RCC 7860 (cell line): ENCODE data around the gene TMEM238L.

ENCODE experiments used
- DNase-seq: peaks from one replicate; pipeline ENCODE4 v3.0.0-alpha.2; 2015; ENCODE audit warnings: low spot score
- FAIRE-seq: peaks from 2 replicates; lab custom pipeline; 2012; peaks lifted over from hg19 to GRCh38; lab: Jason Lieb, UNC

Gene TMEM238L

GRCh38 chr17:10750210-10750609 is 53.7 kb downstream of the TMEM238L start:
- FAIRE-seq (no peak), DNase-seq (no peak)

- no peak for FAIRE-seq
- DNase-seq: no peak
These were observed 55.2 kb downstream of the TMEM238L start for GRCh38 chr17:10748531-10749181.

DNA sequence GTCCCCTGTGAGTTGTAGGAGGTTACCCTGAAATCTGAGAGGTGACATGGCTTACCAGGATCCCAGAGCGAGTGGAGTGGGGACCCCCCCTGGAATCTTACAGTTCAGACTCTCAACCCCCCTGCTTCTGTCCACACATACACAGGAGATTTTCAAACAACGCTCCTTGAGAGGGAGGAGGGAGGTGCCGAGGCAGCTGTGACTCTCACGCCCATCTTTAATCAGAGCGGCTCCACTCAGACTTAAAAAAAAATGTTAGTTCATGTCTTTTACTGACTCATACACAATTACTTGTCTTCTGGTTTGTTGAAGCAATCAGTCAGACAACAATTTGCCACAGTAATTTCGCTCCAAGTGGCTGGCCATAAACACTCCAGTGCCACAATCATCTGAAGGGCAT is 58.7 kb downstream of the TMEM238L start:
- no peak for DNase-seq

More for the DNA sequence above, 58.7 kb downstream of the TMEM238L start:
- no peak for FAIRE-seq
